SKM-1 (cell line): ENCODE data around the gene EFCAB14.
"Not testable (repeated sequence)": the region's sequence is repeated elsewhere in the genome, so short reads cannot be mapped to it uniquely, and the experiment has no call there.

Experiments used
- DNase-seq: peaks from one replicate; lab custom pipeline; 2025; ENCODE audit not compliant: unreplicated experiment; lab: John Stamatoyannopoulos, UW

EFCAB14 gene

GRCh38 chr1:46656643-46657042 lies 62.3 kb downstream of the EFCAB14 start:
- no peak for DNase-seq

GRCh38 chr1:46655848-46656247 lies 63.1 kb downstream of the EFCAB14 start:
- no peak for DNase-seq

- DNase-seq = not testable (repeated sequence)
Measured at GRCh38 chr1:46654698-46655097, 64.2 kb downstream of the EFCAB14 start.

- no peak for DNase-seq
Measured at GRCh38 chr1:46654012-46654411, 64.9 kb downstream of the EFCAB14 start.

- no peak for DNase-seq
Measured at GRCh38 chr1:46653405-46653958, 65.4 kb downstream of the EFCAB14 start.

GRCh38 chr1:46652321-46653100 lies 66.4 kb downstream of the EFCAB14 start:
- DNase-seq = no peak

- DNase-seq = not testable (repeated sequence)
Measured at GRCh38 chr1:46651152-46651551, 67.8 kb downstream of the EFCAB14 start.

GRCh38 chr1:46650491-46650890 lies 68.4 kb downstream of the EFCAB14 start:
- no peak for DNase-seq

- no peak for DNase-seq
Measured at GRCh38 chr1:46649764-46650163, 69.2 kb downstream of the EFCAB14 start.

- no peak for DNase-seq
Measured at GRCh38 chr1:46647611-46648010, 71.3 kb downstream of the EFCAB14 start.

- DNase-seq = no peak
Measured at GRCh38 chr1:46646844-46647243, 72.1 kb downstream of the EFCAB14 start.

GRCh38 chr1:46646331-46646730 lies 72.6 kb downstream of the EFCAB14 start:
- no peak for DNase-seq

GRCh38 chr1:46645815-46646214 lies 73.1 kb downstream of the EFCAB14 start:
- no peak for DNase-seq

GRCh38 chr1:46643368-46643775 lies 75.5 kb downstream of the EFCAB14 start:
- DNase-seq = no peak

- no peak for DNase-seq
Measured at GRCh38 chr1:46642115-46642680, 76.7 kb downstream of the EFCAB14 start.

GRCh38 chr1:46639547-46639946 lies 79.4 kb downstream of the EFCAB14 start:
- no peak for DNase-seq

- no peak for DNase-seq
Measured at GRCh38 chr1:46638921-46639320, 80.0 kb downstream of the EFCAB14 start.

GRCh38 chr1:46637444-46638083 lies 81.3 kb downstream of the EFCAB14 start:
- no peak for DNase-seq

- DNase-seq = no peak
Measured at GRCh38 chr1:46635205-46635604, 83.7 kb downstream of the EFCAB14 start.

GRCh38 chr1:46630719-46631118 lies 88.2 kb downstream of the EFCAB14 start:
- DNase-seq = no peak
